Measurements from ENCODE around the gene CAPZB.

The CAPZB gene

DNA sequence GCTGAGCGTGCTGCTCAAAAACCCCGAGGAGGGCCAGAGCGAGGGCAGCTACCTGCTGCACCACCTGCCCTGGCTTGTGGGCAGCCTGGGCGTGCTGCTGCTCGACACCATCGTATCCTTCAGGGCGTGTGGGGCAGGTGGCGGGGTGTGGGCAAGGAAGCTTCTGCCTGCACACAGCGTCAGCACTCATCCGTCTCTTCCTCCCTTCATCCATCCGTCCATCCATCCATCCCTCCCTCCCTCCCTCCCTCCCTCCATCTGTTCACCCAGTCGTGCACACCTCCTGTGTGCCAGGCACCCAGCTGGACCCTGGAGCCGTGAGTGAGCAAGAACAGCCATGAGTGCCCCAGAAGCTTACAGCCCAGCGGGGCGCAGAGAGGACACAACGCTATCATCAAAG lies 158.0 kb downstream of the CAPZB start:
- no peak for TF ChIP-seq POU6F1 (CRISPR knock-in tag; IDR thresholded peaks at IDR 0.05; ENCODE audit: borderline replicate concordance, low read depth)
- no peak for TF ChIP-seq CSDC2 (CRISPR knock-in tag; IDR thresholded peaks at IDR 0.05)
- TF ChIP-seq, protein P1, sequence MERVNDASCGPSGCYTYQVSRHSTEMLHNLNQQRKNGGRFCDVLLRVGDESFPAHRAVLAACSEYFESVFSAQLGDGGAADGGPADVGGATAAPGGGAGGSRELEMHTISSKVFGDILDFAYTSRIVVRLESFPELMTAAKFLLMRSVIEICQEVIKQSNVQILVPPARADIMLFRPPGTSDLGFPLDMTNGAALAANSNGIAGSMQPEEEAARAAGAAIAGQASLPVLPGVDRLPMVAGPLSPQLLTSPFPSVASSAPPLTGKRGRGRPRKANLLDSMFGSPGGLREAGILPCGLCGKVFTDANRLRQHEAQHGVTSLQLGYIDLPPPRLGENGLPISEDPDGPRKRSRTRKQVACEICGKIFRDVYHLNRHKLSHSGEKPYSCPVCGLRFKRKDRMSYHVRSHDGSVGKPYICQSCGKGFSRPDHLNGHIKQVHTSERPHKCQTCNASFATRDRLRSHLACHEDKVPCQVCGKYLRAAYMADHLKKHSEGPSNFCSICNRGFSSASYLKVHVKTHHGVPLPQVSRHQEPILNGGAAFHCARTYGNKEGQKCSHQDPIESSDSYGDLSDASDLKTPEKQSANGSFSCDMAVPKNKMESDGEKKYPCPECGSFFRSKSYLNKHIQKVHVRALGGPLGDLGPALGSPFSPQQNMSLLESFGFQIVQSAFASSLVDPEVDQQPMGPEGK (CRISPR knock-in tag; IDR thresholded peaks at IDR 0.05; ENCODE audit: borderline replicate concordance), result no peak
- no peak for TF ChIP-seq ZFP30 (CRISPR knock-in tag; IDR thresholded peaks at IDR 0.05)
- no peak for TF ChIP-seq TOX (CRISPR knock-in tag; IDR thresholded peaks at IDR 0.05; ENCODE audit: borderline replicate concordance)
- no peak for TF ChIP-seq ZC3H10 (CRISPR knock-in tag; IDR thresholded peaks at IDR 0.05)
- TF ChIP-seq, protein P2, sequence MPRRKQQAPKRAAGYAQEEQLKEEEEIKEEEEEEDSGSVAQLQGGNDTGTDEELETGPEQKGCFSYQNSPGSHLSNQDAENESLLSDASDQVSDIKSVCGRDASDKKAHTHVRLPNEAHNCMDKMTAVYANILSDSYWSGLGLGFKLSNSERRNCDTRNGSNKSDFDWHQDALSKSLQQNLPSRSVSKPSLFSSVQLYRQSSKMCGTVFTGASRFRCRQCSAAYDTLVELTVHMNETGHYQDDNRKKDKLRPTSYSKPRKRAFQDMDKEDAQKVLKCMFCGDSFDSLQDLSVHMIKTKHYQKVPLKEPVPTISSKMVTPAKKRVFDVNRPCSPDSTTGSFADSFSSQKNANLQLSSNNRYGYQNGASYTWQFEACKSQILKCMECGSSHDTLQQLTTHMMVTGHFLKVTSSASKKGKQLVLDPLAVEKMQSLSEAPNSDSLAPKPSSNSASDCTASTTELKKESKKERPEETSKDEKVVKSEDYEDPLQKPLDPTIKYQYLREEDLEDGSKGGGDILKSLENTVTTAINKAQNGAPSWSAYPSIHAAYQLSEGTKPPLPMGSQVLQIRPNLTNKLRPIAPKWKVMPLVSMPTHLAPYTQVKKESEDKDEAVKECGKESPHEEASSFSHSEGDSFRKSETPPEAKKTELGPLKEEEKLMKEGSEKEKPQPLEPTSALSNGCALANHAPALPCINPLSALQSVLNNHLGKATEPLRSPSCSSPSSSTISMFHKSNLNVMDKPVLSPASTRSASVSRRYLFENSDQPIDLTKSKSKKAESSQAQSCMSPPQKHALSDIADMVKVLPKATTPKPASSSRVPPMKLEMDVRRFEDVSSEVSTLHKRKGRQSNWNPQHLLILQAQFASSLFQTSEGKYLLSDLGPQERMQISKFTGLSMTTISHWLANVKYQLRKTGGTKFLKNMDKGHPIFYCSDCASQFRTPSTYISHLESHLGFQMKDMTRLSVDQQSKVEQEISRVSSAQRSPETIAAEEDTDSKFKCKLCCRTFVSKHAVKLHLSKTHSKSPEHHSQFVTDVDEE (CRISPR knock-in tag; IDR thresholded peaks at IDR 0.05), result no peak
- no peak for TF ChIP-seq ESRRG (CRISPR knock-in tag; IDR thresholded peaks at IDR 0.05)
- TF ChIP-seq GLIS3 (CRISPR knock-in tag; IDR thresholded peaks at IDR 0.05), result no peak
- TF ChIP-seq SNAI2 (CRISPR knock-in tag; IDR thresholded peaks at IDR 0.05), result no peak
- TF ChIP-seq, protein P3, sequence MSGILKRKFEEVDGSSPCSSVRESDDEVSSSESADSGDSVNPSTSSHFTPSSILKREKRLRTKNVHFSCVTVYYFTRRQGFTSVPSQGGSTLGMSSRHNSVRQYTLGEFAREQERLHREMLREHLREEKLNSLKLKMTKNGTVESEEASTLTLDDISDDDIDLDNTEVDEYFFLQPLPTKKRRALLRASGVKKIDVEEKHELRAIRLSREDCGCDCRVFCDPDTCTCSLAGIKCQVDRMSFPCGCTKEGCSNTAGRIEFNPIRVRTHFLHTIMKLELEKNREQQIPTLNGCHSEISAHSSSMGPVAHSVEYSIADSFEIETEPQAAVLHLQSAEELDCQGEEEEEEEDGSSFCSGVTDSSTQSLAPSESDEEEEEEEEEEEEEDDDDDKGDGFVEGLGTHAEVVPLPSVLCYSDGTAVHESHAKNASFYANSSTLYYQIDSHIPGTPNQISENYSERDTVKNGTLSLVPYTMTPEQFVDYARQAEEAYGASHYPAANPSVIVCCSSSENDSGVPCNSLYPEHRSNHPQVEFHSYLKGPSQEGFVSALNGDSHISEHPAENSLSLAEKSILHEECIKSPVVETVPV (CRISPR knock-in tag; IDR thresholded peaks at IDR 0.05), result no peak
- no peak for TF ChIP-seq ZNF70 (CRISPR knock-in tag; IDR thresholded peaks at IDR 0.05)
- no peak for TF ChIP-seq BACH2 (CRISPR knock-in tag; IDR thresholded peaks at IDR 0.05; ENCODE audit: borderline replicate concordance)
- TF ChIP-seq ARNTL (CRISPR knock-in tag; IDR thresholded peaks at IDR 0.05; ENCODE audit: borderline replicate concordance, low read depth), result no peak
- no peak for TF ChIP-seq ZNF565 (CRISPR knock-in tag; conservative IDR thresholded peaks at IDR 0.05; ENCODE audit: low read depth)
- TF ChIP-seq PPARA (CRISPR knock-in tag; IDR thresholded peaks at IDR 0.05; ENCODE audit: borderline replicate concordance), result no peak
- no peak for TF ChIP-seq ZNF8 (CRISPR knock-in tag; IDR thresholded peaks at IDR 0.05)
- no peak for TF ChIP-seq CREB5 (CRISPR knock-in tag; IDR thresholded peaks at IDR 0.05; ENCODE audit: low read depth)
- no peak for TF ChIP-seq RARB (CRISPR knock-in tag; IDR thresholded peaks at IDR 0.05)
- TF ChIP-seq ISL1 (CRISPR knock-in tag; IDR thresholded peaks at IDR 0.05), result no peak
- ATAC-seq, result no peak

DNA sequence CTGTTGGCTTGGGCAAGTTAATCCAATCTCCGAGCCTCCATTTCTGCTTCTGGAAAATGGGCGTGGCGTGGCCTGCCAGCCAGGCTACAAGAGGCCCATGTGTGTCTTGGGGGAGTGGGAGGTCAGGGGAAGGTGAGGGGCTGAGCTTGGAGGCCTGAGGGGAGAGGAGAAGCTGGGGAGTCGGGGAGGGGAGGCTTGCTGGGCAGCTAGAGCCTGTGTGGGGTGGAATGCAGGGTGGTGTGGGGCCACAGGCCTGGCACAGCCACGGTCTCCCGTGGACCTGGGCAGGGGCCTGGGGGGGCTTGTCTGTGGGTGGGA lies 158.6 kb downstream of the CAPZB start:
- no peak for ATAC-seq

DNA sequence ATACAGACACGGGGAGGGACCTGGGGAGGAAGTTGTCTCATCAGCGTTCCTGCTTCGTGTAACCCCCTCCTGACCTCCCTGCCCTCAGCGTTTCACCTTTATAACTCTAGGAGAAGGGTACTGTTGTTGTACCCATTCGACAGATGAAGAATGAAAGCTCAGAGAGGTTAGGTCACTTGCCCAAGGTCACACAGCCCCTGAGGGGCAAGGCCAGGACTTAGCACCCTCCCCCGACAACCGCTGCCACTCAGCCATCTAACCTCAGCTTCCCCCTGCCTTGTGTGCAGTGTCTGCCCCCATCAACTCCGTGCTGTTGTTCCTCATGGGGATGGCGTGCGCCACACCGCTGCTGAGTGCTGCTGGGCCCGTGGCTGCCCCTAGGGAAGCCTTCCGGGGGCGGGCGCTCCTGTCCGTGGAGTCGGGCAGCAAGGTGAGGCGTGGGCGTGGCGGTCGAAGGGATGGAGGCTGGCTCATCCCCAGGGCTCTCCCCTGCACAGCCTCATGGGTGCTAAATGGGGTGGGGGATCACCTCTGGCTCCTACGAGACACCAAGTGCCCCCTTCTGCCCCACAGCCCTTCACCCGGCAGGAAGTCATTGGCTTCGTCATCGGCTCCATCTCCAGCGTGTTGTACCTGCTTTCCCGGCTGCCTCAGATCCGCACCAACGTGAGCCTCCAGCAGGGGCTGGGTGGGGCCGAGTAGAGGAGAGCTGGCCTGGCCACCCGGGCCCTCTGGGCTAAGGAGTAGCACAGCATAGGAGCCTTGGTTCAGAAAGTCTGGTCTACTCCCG lies 159.2 kb downstream of the CAPZB start:
- ATAC-seq, result no peak
- TF ChIP-seq TCF4 (CRISPR knock-in tag; IDR thresholded peaks at IDR 0.05; ENCODE audit: borderline replicate concordance), result no peak
- TF ChIP-seq ZFP30 (CRISPR knock-in tag; IDR thresholded peaks at IDR 0.05), result no peak
- TF ChIP-seq ZFP3 (CRISPR knock-in tag; IDR thresholded peaks at IDR 0.05), result no peak
- TF ChIP-seq CREB5 (CRISPR knock-in tag; IDR thresholded peaks at IDR 0.05; ENCODE audit: low read depth), result no peak
- TF ChIP-seq, protein P3 (CRISPR knock-in tag; IDR thresholded peaks at IDR 0.05), result no peak
- TF ChIP-seq ZC3H10 (CRISPR knock-in tag; IDR thresholded peaks at IDR 0.05), result no peak
- TF ChIP-seq PPARA (CRISPR knock-in tag; IDR thresholded peaks at IDR 0.05; ENCODE audit: borderline replicate concordance), result no peak

More for the DNA sequence above, 158.6 kb downstream of the CAPZB start:
- TF ChIP-seq TCF4 (CRISPR knock-in tag; IDR thresholded peaks at IDR 0.05; ENCODE audit: borderline replicate concordance) (no peak), ZNF70 (CRISPR knock-in tag; IDR thresholded peaks at IDR 0.05) (no peak), OSR1 (CRISPR knock-in tag; IDR thresholded peaks at IDR 0.05) (no peak), BACH2 (CRISPR knock-in tag; IDR thresholded peaks at IDR 0.05; ENCODE audit: borderline replicate concordance) (no peak), ZFP3 (CRISPR knock-in tag; IDR thresholded peaks at IDR 0.05) (no peak)

Data from SK-N-SH treated with all-trans-retinoic acid at 6 μM for 48 hours (cell line).